Measurements from ENCODE around the gene CD36.

- TF ChIP-seq CTCF (IDR thresholded peaks at IDR 0.05) = no peak
- TF ChIP-seq POLR2AphosphoS5 (IDR thresholded peaks at IDR 0.05; ENCODE audit: low read depth, low read length) = no peak
- TF ChIP-seq SIN3A (IDR thresholded peaks at IDR 0.05; ENCODE audit: borderline replicate concordance, insufficient read depth, low read depth, low read length) = no peak
- TF ChIP-seq TCF7L2 (IDR thresholded peaks at IDR 0.05; ENCODE audit: low read depth, low read length) = no peak
Measured at GRCh38 chr7:80707318-80707717, 68.9 kb downstream of the CD36 start.

Data from Panc1 (cell line).